CD4-positive, alpha-beta T cell treated with Interferon alpha-2 for 1 hour (primary cell): ENCODE results near the gene HDDC3.

Experiments used
- DNase-seq, 2 donors: peaks; one replicate each; pipeline ENCODE4 v3.0.0-alpha.2; 2020 to 2022

HDDC3 gene, protein sequence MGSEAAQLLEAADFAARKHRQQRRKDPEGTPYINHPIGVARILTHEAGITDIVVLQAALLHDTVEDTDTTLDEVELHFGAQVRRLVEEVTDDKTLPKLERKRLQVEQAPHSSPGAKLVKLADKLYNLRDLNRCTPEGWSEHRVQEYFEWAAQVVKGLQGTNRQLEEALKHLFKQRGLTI

DNA sequence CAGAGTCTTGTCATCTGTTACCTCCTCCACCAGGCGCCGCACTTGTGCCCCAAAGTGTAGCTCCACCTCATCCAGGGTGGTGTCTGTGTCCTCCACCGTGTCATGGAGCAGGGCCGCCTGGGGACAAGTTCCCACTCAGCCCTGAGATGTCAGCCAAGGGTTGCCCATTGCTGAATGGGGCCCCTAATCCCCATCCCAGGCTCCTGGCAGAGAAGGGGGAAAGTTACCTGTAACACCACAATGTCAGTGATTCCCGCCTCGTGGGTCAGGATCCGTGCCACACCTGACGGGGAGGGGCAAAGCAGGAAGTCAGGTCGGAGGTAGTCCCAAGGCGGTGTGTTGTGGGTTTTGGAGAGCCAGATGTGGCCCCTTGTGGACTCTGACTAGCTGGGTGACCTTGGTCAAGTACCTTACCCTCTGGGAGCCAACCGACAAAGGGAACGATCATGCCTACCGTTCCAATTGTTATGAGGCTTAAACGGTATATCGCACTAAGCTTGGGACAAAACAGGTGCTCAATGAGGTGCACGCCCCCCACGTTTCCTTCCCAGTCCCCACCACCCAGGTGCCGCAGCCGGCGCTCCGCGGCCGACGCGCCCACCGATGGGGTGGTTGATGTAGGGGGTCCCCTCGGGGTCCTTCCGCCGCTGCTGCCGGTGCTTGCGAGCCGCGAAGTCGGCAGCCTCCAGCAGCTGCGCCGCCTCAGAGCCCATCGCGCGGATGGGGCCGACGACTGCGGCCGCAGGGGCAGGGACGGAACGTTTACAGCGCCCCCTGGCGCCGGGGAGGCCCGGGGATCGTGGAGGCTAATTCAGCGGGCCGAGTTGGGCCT, at the start of gene HDDC3:
HDDC3 (minus strand) TSS at position 722 of the 832 bp plus-strand sequence; CDS start at position 713, 9 bp downstream.
- peak; percentile 87 to 91 for DNase-seq

DNA sequence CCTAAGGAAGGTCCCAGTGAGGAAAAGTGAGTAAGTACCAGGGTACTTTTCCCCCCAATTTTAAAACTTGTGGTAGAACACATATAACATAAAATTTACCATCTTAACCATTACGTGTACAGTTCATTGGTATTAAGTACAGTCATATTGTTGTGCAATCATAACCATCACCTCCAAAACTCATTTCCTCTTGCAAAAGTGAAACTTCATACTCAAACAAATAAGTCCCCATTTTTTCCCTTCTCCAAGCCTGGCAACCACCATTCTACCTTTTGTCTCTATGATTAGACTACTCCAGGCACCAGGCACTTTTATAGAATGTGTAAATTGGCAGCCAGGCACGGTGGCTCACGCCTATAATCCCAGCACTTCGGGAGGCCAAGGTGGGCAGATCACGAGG, 49.8 kb upstream of the HDDC3 start:
- no peak for DNase-seq

DNA sequence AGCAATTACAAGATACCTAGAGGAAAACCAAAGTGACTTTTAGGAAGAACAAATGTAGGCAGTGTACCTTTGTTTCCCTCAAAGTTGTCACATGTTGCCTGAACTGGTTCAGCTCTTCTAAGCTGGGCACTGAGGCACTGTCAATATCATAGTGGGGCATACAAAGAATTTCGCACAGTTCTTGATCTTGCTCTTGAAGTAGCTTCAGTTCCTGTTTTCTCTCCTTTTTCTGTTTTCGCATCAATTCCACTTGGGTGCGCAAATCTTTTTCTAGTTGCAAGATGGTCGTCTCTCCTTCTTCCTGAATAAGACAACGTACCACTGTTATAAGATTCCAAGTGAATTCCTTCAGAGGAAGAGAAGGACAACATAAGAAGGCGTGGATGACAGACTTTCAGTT, 49.3 kb upstream of the HDDC3 start:
- DNase-seq: no peak

DNA sequence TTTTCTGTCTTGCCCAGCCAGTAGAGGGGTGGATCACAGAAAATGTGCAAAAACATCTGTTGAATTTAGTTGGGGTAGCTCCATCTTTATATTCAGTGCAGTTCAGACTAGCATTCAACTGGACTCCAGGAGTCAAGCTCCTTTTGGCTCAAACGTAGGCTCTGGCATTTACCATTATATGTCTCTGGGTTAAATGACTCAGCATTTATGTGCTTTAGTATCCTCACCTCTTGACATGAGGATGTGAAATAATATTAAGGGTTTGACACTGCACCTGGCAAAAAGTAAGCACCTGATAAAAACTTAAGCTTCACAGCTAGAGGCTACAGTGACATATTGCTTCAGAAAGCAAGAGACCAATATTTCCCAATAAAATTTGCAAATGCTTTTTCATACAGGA, 47.2 kb upstream of the HDDC3 start:
- no peak for DNase-seq

DNA sequence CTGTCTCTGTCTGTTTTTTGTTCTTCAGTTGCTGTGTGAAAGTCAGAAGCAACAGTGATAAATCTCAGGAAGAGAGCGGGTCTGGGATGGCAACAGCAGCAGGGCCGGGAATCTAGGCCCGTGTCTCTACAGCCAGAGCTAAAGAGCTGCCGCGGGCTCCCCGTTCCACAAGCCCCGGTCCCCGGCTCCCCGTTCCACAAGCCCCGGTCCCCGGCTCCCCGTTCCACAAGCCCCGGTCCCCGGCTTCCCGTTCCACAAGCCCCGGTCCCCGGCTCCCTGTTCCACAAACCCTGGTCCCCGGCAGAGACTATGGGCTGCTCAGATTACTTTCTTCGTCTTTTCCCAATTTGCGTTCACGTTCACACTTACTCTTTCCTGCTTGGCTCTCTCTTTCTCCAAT, 41.9 kb upstream of the HDDC3 start:
- DNase-seq: no peak

DNA sequence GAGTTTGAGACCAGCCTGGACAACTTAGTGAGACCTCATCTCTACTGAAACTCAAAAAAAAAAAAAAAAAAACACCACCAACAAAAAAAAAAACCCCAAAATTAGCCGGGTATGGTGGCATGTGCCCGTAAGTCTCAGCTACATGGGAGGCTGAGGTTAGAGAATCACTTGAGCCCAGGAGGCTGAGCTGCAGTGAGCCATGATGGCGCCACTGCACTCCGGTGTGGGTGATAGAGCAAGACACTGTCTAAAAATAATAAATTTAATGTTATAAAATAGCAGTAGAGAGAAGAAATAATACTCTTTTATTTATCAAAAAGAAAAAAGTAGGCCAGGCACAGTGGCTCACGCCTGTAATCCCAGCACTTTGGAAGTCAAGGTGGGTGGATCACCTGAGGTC, 39.8 kb upstream of the HDDC3 start:
- DNase-seq: no peak

DNA sequence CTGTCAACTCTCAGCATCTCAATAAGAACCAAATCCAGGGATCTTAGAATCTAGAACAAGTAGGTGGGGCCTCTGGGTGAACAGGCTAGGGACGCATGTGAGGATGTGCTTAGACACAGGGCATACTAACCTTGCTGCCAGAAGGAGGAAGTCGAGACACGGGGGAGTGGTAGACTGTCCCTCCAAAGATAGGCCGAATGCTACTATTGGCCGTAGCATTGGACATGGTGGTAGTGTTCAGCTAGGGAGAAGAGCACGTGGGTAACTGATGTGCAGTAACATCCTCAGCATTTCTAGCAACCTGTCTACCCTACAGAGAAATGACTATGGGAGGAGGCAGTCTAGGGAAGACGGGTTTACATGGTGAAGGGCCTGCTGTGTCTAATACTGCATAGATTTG, 37.9 kb upstream of the HDDC3 start:
- no peak for DNase-seq

DNA sequence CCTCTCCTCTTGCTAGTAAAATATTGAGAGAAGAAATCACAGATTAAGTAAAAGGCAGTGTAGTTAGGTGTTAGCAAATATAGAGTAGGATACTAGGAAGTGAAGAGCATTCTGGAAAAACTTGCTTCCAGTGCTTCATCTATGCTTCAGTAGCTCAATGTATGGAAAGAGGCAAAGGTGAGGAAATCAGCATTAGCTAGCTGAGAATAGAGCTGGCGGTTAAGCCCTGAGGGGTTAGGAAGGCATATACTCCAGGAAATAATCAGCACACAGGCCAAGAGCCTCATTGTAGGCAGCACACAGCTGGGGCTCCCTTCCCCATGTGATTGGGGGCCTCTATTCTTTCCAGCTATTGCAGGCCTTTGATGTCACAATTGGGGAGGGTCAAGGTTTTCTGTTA, 36.1 kb upstream of the HDDC3 start:
- DNase-seq: no peak

DNA sequence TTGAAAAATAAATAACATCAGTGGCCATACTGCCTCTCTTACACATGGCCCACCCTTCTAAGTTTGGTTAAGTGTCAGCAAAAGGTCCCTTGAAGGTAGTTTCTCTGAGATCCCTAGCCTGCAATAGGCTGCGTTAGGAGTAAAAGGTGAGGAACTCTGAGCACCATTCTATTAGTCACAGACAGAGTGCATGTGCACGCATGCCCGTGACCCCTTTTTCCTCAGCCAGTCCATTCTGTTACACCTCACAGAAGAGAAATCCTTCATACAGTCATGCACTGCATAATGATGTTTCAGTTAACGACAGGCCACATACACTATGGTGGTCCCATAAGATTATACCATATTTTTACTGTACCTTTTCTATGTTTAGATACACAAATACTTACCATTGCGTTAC, 34.9 kb upstream of the HDDC3 start:
- no peak for DNase-seq

DNA sequence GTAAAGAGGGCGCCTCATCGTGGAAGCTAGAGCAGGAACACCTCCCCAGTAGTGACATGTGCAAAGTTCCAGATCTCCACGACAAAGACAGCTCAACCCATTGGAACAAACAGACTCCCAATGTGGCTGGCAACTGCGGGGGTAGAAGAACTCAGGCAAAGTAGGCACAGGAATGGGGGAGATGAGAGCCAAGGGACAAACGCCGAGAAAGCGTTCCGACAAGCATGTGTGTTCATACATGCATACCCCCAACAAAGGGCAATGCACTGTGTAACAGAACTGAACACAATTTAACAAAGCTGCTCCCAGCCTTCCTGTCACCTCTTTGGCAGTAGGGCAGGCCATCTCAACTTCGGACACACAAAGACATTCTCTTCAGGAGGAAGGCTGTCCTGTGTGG, 33.9 kb upstream of the HDDC3 start:
- no peak for DNase-seq

DNA sequence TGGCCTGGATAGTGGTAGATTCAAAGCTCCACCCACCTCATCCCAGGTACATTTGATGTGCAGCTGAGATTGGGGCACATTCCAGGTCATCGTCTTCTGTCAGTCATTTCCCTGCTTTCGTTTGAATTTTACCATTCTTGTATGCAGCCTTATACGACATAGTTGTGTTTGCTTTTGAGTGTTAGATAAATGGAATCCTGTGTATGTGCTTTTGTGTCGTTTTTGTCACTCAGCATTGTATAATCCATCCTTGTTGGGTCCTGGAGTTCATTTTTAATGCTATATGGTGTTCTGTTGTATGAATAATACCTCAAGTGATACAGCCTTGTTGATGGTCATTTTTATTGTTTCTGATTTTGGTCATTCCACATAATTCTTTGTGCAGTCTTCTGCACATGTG, 29.7 kb upstream of the HDDC3 start:
- no peak for DNase-seq

DNA sequence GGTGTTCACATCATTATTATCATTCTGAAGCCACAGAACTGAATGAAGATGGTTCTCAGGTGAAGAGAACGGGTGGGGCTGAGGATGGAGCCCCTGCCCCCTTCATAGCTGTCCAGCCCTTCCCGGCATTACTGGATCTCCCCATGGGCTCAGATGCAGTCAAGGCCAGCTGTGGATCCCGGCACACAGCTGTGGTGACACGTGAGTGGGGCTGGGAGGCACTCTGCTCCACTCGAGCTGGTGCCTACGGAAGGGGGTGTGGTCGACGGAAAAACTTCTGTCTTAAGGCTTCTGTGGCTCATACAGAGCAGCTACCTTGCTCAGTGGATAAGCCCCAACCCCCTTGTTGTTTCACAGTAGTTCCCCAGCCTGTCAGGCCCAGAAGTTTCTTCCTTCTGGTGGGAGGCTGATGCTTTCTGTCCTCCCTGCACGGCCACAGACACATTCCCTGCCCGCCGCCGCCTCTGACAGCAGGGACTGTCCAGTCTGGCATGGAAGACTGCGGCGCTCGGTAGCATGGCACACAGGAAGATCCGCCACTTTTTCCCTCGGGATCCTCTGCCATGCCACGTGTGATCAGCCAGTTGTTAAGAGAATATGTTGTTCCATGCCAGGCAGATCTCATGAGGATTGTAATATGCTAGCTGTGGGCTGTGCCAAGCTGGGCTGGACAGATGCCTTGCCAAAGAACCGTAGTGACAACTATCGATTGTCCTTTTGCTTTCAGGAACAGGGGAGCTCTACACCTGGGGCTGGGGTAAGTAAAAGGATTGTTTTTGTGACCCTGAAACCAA, 28.1 kb upstream of the HDDC3 start:
- DNase-seq: no peak

DNA sequence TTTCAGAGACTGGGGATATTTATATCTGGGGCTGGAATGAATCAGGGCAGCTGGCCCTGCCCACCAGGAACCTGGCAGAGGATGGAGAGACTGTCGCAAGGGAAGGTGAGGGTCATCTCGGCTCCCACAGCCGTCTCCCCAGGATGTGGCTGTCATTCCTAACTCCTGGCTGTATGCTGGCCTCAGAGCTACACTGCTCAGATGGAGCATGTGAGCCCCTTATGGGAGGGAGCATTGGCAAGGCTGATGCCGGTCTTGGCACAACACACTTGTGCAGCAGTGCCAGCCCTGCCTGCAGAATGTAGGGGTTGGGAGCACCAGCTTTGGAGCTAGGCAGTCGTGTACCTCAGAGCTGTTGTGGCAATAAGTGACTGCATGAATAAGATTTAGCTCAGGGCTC, 27.5 kb upstream of the HDDC3 start:
- no peak for DNase-seq

DNA sequence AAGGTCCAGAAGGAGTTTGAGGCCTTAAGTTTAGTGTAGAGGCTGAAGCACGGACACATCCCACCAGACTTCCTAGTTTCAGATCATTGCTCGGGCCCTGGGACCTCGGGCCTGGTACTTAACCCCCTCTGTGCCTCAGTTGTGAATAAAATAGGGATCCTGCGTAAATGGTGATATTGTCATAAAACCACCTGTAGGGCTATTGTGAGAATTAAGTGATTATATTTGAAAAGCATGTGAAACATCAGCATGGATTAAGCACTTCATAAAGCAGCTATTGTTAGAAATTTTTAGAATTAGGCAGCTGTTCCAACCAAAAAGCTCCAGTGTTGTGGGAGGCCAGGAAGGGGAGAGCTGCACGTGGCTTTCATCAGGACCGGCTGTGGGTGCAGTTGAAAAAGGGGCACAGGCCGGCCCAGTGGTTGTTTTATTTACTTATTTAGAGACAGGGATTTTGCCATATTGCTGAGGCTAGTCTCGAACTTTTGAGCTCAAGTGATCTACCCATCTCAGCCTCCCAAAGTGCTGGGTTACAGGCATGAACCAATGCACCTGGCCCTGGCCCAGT, 26.8 kb upstream of the HDDC3 start:
- DNase-seq: no peak

DNA sequence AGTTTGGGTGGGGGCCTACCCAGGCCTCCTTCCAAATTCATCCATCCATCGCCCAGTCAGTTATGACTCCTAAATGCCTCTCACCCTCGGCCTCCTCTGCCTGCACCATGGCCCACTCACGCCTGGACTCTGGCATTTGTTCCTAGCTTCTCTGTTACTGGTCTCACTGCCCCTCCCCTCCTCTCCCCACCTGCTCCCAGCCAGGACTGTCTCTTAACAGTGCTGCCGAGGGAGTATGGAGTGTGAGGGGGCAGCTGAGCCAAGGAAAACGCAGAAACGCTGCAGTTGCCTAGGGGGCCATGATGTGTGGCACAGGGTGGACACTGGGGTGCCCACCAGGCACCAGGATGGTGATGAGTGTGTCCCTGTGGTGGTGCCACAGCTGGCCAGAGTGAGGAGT, 25.4 kb upstream of the HDDC3 start:
- no peak for DNase-seq

DNA sequence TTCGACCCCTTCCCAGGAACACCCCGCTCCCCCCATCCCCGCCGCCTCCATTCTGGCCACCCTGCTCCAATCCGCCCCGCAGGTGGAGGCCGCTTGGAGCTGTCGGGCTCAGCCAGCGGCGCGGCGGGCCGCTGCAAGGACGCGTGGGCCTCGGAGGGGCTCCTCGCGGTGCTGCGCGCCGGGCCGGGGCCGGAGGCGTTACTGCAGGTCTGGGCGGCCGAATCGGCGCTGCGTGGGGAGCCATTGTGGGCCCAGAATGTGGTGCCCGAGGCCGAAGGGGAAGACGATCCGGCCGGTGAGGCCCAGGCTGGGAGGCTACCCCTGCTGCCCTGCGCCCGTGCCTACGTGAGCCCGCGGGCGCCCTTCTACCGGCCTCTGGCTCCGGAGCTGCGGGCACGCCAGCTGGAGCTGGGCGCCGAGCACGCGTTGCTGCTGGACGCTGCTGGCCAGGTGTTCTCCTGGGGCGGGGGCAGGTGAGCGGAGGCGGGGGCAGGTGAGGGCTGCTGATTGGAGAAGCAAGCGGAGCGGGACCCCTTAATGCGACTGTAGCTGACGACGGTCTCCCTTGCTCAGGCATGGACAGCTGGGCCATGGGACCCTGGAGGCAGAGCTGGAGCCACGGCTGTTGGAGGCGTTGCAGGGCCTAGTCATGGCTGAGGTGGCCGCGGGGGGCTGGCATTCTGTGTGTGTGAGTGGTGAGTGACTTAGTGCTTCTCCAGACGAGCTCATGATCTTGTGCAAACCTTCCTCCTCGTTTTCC, 24.9 kb upstream of the HDDC3 start:
- no peak for DNase-seq

DNA sequence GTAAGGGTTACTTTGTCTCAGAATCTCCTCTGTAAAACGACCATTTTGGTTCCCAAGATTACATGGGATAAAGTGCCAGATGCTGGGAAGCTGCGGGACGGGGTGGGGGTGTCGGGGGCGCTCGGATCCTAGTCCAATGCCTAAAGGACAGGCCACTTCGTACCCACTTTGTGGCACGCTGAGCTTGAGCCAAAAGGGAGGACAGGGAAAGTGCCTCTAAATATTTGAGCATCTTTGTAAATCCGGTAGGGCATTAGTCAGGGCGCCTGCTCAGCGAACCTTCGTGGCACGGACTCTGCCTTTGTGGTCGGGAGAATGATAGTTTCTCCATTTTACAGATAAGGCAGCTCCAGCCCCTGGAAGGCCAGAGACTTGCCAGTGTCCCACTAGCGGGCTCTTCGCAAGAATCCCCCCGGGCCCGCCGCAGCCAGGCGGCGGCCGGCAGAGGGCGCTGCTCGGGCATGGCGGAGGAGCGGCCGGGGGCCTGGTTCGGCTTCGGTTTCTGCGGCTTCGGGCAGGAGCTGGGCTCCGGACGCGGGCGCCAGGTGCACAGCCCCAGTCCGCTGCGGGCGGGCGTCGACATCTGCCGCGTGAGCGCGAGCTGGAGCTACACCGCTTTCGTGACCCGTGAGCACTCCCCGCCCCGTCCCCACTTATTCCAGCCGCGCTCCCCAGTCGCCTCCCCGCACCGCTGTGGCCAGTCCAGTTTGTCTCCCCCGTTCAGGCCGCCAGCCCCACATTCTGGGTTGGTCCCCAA, 24.1 kb upstream of the HDDC3 start:
- DNase-seq: peak; percentile 68 to 71

DNA sequence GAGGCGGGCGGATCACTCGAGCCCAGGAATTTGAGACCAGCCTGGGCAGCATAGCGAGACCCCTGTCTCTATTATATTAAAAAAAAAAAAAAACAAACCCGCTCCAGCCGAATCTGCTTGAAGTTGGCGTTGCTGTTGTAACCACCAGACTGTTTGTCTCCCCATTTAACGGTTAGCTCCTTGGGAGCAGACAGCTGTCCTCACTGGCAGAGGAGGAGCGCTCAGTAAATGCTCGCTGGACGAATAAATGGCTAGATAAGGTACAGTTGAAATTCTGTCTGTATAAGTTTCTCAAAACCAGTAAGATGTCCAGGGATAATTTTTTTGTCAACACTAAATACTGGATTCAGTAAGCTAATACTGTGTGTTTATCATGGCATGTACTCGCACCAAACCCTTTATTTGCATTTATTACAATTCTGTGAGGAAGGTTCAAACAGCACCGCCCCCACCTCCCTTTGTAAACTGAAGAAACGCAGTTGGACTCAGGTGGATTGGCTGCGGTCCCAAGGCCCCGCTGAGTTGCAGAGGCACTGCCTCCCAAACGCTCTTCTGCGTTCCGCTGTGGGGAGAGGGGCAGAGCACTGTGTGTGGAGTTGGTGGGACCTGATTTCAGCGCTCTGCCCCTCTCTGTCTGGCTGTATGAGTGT, 23.4 kb upstream of the HDDC3 start:
- DNase-seq: no peak

DNA sequence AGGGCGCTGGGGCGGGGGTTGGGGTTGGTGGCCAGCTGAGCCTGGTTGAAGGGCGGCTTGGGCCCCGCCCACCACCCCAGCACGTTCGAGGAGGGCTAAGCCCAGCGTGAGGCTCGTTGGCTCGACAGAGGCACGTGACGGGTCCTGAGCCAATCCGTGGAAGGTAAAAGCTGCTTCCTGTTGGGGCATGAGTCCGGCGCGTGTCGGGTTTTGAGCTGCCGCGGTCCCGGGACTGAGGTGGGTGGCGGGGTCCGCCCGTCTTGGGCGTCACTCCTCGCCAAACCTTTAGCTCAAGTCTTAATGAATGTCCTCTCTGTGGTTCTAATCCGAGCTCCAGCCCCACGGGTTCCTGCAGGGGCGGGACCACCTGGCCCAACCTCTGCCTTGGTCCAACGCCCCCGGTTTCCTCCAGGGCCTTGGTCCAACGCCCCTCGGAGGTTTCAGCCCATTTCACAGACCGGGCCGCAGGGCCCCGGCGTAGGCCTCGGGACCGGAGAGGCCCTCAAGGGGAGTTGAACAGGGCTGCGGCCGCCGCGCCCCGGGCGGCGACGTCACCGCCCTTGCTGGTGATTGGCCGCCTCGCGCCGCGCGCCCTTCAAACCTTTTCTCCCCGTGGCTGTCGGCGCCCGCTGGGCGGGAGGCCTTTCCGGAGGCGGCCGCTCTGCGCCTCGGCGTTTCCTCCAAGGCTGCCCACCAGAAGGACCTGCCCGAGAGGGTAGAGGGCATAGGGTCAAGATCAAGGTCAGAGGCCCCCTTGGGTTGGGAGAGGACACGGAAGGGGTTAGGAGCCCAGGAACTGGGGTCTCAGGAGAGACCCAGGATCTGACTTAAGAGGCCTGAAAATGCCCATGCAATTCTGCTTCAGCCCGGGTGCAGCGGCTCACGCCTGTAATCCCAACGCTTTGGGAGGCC, 22.6 kb upstream of the HDDC3 start, which contains the start of gene RCCD1:
RCCD1 (plus strand) TSS at position 173 of the 912 bp plus-strand sequence. CDS start 1,851 bp downstream, outside the sequence.
- DNase-seq: peak; percentile 90 to 91
